ENCODE measurements around the gene PRR5.
A peak's percentile ranks its signal among the peaks of the same experiment; 100 is the strongest.

The PRR5 gene

DNA sequence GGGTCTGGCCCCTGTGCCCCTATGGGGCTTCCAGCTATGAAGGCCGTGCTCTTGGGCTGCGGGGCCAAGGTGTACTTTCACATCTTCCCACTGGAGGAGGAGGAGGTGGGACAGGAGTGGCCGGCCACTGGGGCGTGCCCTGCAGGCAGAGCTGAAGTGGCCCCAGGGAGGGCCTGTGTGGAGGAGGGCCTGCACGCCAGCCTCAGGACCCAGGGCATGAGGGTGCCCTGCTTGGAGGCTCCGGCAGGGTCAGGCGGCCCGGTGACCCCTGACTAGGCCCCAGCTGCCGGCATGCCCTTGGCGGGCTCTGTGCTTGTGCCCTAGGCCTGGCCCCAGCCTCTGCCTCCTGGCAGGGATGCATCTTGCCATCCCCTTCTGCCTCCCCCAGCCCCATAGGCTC is 5.2 kb downstream of the PRR5 start:
- Histone ChIP-seq H3K27me3 (no peaks in the 10 kb centered on the region), H4K20me1 (peaks cover 45 to 100% (median 82%) of the 10 kb centered on the region in 11 experiments; a peak in 21 of 22 replicates), H3K4me1 (peaks cover 90 to 99% (median 95%) of the 10 kb centered on the region in 10 experiments), H3K4me3 (no peak overlapping the region; a peak in 1 of 20 replicates), H3K9ac (peak overlapping the region in 7 of 11 experiments; percentile 4 to 63 (median 48); a peak in 10 of 22 replicates), H3K9me3 (replicated peaks in 1 of 11) (no peaks in the 10 kb centered on the region), H3K27ac (peak overlapping the region in 8 of 11 experiments; percentile 32 to 58 (median 42); a peak in 11 of 22 replicates), H3K4me2 (peak overlapping the region; percentile 20 to 100 (median 93); a peak in 20 of 22 replicates), H3K36me3 (peaks cover 0 to 56% (median 0%) of the 10 kb centered on the region in 11 experiments; a peak in 8 of 22 replicates)
- no peak for TF ChIP-seq Cebpa-rat (IDR thresholded peaks at IDR 0.05)

DNA sequence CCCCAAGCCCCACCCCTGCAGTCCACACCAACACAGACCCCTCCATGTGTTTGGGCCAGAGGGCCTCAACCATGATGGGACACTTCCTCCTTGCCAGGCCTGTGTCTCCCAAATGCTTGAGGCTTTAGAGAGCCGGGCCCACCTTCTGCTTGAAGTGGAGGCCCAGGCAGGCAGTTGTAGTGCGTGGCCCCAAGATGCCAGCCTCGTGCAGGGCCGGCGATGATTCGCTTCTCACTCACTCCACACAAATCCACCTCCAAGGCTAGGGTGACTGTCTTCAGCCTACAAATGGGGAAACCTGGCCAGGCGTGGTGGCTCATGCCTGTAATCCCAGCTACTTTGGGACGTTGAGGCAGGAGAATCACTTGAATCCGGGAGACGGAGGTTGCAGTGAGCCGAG is 5.7 kb downstream of the PRR5 start:
- TF ChIP-seq Cebpa-rat (IDR thresholded peaks at IDR 0.05) = no peak
- Histone ChIP-seq H3K9me3 (replicated peaks in 1 of 11) (no peaks in the 10 kb centered on the region), H3K27ac (peak overlapping the region in 7 of 11 experiments; percentile 32 to 58 (median 44); a peak in 11 of 22 replicates), H3K36me3 (peaks cover 0 to 61% (median 0%) of the 10 kb centered on the region in 11 experiments; a peak in 8 of 22 replicates), H4K20me1 (peaks cover 44 to 100% (median 85%) of the 10 kb centered on the region in 11 experiments; a peak in 21 of 22 replicates), H3K4me3 (no peak overlapping the region), H3K9ac (peak overlapping the region in 6 of 11 experiments; percentile 4 to 63 (median 52); a peak in 7 of 22 replicates), H3K27me3 (no peaks in the 10 kb centered on the region), H3K4me2 (peak overlapping the region; percentile 20 to 100 (median 93); a peak in 19 of 22 replicates), H3K4me1 (peaks cover 93 to 100% (median 100%) of the 10 kb centered on the region in 10 experiments)

GRCh38 chr22:44709881-44710392 is 7.9 kb downstream of the PRR5 start:
- peak overlapping the region; percentile 81 to 100 (median 93) for H3K4me2 ChIP-seq
- H3K4me1 ChIP-seq = peaks cover 88 to 100% (median 100%) of the 10 kb centered on the region in 10 experiments
- peaks cover 22 to 100% (median 78%) of the 10 kb centered on the region in 11 experiments; a peak in 21 of 22 replicates for H4K20me1 ChIP-seq
- TF ChIP-seq Cebpa-rat (IDR thresholded peaks at IDR 0.05) = no peak
- peaks cover 0 to 54% (median 5%) of the 10 kb centered on the region in 11 experiments; a peak in 13 of 22 replicates for H3K36me3 ChIP-seq
- peak overlapping the region; percentile 43 to 75 (median 65); a peak in 20 of 22 replicates for H3K9ac ChIP-seq
- H3K9me3 ChIP-seq (replicated peaks in 1 of 11) = no peaks in the 10 kb centered on the region
- peak overlapping the region in 10 of 11 experiments; percentile 36 to 79 (median 71); a peak in 20 of 22 replicates for H3K27ac ChIP-seq
- no peaks in the 10 kb centered on the region for H3K27me3 ChIP-seq
- H3K4me3 ChIP-seq = peak overlapping the region in 7 of 10 experiments; percentile 21 to 52 (median 38); a peak in 10 of 20 replicates

DNA sequence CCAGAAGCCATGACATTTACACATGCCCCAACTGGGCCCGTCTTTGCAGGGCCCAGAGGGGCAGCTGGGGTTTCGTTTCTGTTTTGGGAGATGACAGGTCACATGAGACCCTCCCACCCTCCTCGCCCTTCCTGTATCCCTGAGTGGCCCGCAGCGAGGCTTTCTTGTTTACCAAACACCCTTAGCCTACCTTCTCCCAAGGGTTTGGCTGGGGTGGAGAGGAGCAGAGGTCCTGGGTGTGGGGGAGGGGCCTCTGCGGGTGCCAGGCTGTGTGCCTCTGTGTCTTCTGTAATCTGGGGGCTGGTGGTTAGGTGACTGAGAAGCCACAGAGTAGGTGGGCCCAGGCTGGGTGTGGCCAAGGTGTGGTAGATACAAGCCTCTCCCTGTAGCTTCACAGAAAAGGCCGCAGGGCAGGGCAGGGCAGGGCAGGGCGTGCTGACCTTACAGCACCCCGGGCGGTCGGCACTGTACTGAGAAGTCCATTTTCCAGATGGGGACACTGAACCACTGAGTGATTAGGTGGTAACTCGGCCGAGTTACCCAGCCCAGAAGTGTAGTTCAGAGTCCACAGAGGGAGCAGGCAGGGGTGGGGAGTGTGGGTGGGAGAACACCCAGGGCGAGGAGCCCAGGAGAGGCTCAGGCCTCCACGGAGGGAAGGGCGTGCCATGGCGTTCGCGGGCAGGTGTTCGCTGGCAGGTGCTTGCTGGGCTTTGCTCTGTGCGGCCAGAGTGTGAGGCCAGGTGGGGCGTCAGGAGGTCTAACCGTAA is 8.7 kb downstream of the PRR5 start:
- H3K27ac ChIP-seq = peak overlapping the region in 10 of 11 experiments; percentile 36 to 79 (median 71); a peak in 20 of 22 replicates
- peak overlapping the region; percentile 81 to 100 (median 93) for H3K4me2 ChIP-seq
- peaks cover 81 to 100% (median 100%) of the 10 kb centered on the region in 10 experiments for H3K4me1 ChIP-seq
- peaks cover 20 to 100% (median 72%) of the 10 kb centered on the region in 11 experiments; a peak in 18 of 22 replicates for H4K20me1 ChIP-seq
- no peaks in the 10 kb centered on the region for H3K9me3 ChIP-seq (replicated peaks in 1 of 11)
- TF ChIP-seq Cebpa-rat (IDR thresholded peaks at IDR 0.05) = no peak
- H3K36me3 ChIP-seq = peaks cover 0 to 54% (median 12%) of the 10 kb centered on the region in 11 experiments; a peak in 14 of 22 replicates
- peak overlapping the region in 7 of 10 experiments; percentile 21 to 52 (median 38); a peak in 10 of 20 replicates for H3K4me3 ChIP-seq
- peak overlapping the region; percentile 43 to 75 (median 65); a peak in 19 of 22 replicates for H3K9ac ChIP-seq
- no peaks in the 10 kb centered on the region for H3K27me3 ChIP-seq

- TF ChIP-seq Cebpa-rat (IDR thresholded peaks at IDR 0.05) = no peak
These were observed 9.2 kb downstream of the PRR5 start for GRCh38 chr22:44711241-44711560.

GRCh38 chr22:44711690-44712555 is 9.9 kb downstream of the PRR5 start:
- Histone ChIP-seq H3K4me3 (peak overlapping the region in 3 of 10 experiments; percentile 18 to 52 (median 39); a peak in 3 of 20 replicates), H3K9me3 (replicated peaks in 1 of 11) (no peaks in the 10 kb centered on the region), H3K9ac (peak overlapping the region; percentile 2 to 75 (median 61); a peak in 18 of 22 replicates), H4K20me1 (peaks cover 13 to 100% (median 69%) of the 10 kb centered on the region in 11 experiments; a peak in 18 of 22 replicates), H3K4me2 (peak overlapping the region; percentile 81 to 100 (median 93)), H3K4me1 (peaks cover 69 to 100% (median 99%) of the 10 kb centered on the region in 10 experiments), H3K27me3 (no peaks in the 10 kb centered on the region), H3K27ac (peak overlapping the region in 9 of 11 experiments; percentile 55 to 79 (median 72); a peak in 17 of 22 replicates), H3K36me3 (peaks cover 0 to 54% (median 17%) of the 10 kb centered on the region in 11 experiments; a peak in 15 of 22 replicates)
- TF ChIP-seq Cebpa-rat (IDR thresholded peaks at IDR 0.05) = no peak

More at GRCh38 chr22:44711241-44711560, 9.2 kb downstream of the PRR5 start:
- peak overlapping the region; percentile 81 to 100 (median 93) for H3K4me2 ChIP-seq
- H3K9me3 ChIP-seq (replicated peaks in 1 of 11) = no peaks in the 10 kb centered on the region
- peaks cover 19 to 100% (median 69%) of the 10 kb centered on the region in 11 experiments; a peak in 18 of 22 replicates for H4K20me1 ChIP-seq
- H3K27me3 ChIP-seq = no peaks in the 10 kb centered on the region
- H3K4me3 ChIP-seq = peak overlapping the region in 3 of 10 experiments; percentile 18 to 52 (median 39); a peak in 3 of 20 replicates
- peak overlapping the region; percentile 2 to 75 (median 61); a peak in 17 of 22 replicates for H3K9ac ChIP-seq
- H3K4me1 ChIP-seq = peaks cover 75 to 100% (median 100%) of the 10 kb centered on the region in 10 experiments
- peak overlapping the region in 9 of 11 experiments; percentile 55 to 79 (median 72); a peak in 18 of 22 replicates for H3K27ac ChIP-seq
- H3K36me3 ChIP-seq = peaks cover 0 to 54% (median 13%) of the 10 kb centered on the region in 11 experiments; a peak in 14 of 22 replicates

GRCh38 chr22:44712962-44713361 is 11.0 kb downstream of the PRR5 start:
- Histone ChIP-seq H3K4me3 (no peak overlapping the region), H3K9me3 (replicated peaks in 1 of 11) (no peaks in the 10 kb centered on the region), H3K4me2 (peak overlapping the region; percentile 81 to 100 (median 93)), H3K4me1 (peaks cover 62 to 100% (median 99%) of the 10 kb centered on the region in 10 experiments), H3K9ac (peak overlapping the region in 4 of 11 experiments; percentile 66 to 75 (median 70); a peak in 8 of 22 replicates), H3K27me3 (no peaks in the 10 kb centered on the region), H3K36me3 (peaks cover 0 to 55% (median 17%) of the 10 kb centered on the region in 11 experiments; a peak in 14 of 22 replicates), H4K20me1 (peaks cover 7 to 100% (median 61%) of the 10 kb centered on the region in 11 experiments; a peak in 18 of 22 replicates), H3K27ac (peak overlapping the region in 7 of 11 experiments; percentile 54 to 79 (median 60); a peak in 11 of 22 replicates)
- no peak for TF ChIP-seq Cebpa-rat (IDR thresholded peaks at IDR 0.05)
